H1 (cell line): ENCODE data around the gene VCY. TPM values are rescaled to one million over a fixed set of nuclear protein-coding genes. Genes with fewer than 3 reads are reported as not detected.
"Not testable (repeated sequence)": the region's sequence is repeated elsewhere in the genome, so short reads cannot be mapped to it uniquely, and the experiment has no call there.

ENCODE experiments used
- CTCF ChIA-PET: fragments of 300-600 bp; sonication (Branson Sonifier 250); formaldehyde crosslinking; loops from one replicate; lab custom pipeline; 2021; ENCODE audit not compliant: partially characterized antibody; lab: Charles Lee
- POLR2A ChIA-PET: fragments of 300-600 bp; sonication (Branson Sonifier 250); formaldehyde crosslinking; loops from one replicate; lab custom pipeline; 2021; ENCODE audit warnings: inconsistent platforms; ENCODE audit not compliant: partially characterized antibody; lab: Charles Lee
- DNase-seq, 2 experiments: peaks; one replicate each; pipeline versions ENCODE4 v3.0.0 to v3.0.0-alpha.2; 2010 to 2022; ENCODE audit warnings: low spot score in 2 of 2, low read depth in 1 of 2, mixed read lengths in 1 of 2
- FAIRE-seq: peaks from 2 replicates; lab custom pipeline; 2011; peaks lifted over from hg19 to GRCh38; lab: Jason Lieb, UNC
- H2AFZ ChIP-seq: 2 replicates; pipeline ENCODE4 v1.8.1; 2012; ENCODE audit warnings: low read length, inconsistent platforms
- H2AK5ac ChIP-seq: 2 replicates; pipeline ENCODE4 v1.6.1; 2013; ENCODE audit warnings: low read depth, low read length
- H2BK120ac ChIP-seq: replicated peaks from 2 replicates; pipeline ENCODE3; 2013; ENCODE audit warnings: low read depth, low read length, inconsistent platforms
- H2BK12ac ChIP-seq: 2 replicates; pipeline ENCODE4 v1.6.1; 2013; ENCODE audit warnings: low read depth, low read length
- H2BK15ac ChIP-seq: 2 replicates; pipeline ENCODE4 v1.6.1; 2013; ENCODE audit warnings: low read length
- H2BK20ac ChIP-seq: 2 replicates; pipeline ENCODE4 v1.6.1; 2013; ENCODE audit warnings: low read length
- H2BK5ac ChIP-seq: 2 replicates; pipeline ENCODE4 v1.6.1; 2013; ENCODE audit warnings: low read depth, low read length
- H3K14ac ChIP-seq: 2 replicates; pipeline ENCODE4 v1.6.1; 2013; ENCODE audit warnings: inconsistent platforms; ENCODE audit not compliant: insufficient read length
- H3K18ac ChIP-seq: 2 replicates; pipeline ENCODE4 v1.6.1; 2013; ENCODE audit warnings: low read length; ENCODE audit errors: extremely low read depth
- H3K23ac ChIP-seq: 2 replicates; pipeline ENCODE4 v1.6.1; 2013; ENCODE audit warnings: inconsistent platforms; ENCODE audit not compliant: insufficient read length
- H3K23me2 ChIP-seq: 2 replicates; pipeline ENCODE4 v1.6.1; 2013; ENCODE audit warnings: low read depth, low read length
- H3K27ac ChIP-seq: 2 replicates; pipeline ENCODE4 v1.6.1; 2011; ENCODE audit warnings: low read depth, low read length, inconsistent platforms
- H3K27me3 ChIP-seq, 4 experiments: replicated peaks in 1 of 4; 1 replicate in 1 of 4; 2 replicates in 3 of 4; pipeline versions ENCODE4 v1.6.1 to v1.8.1; 2011 to 2013; ENCODE audit warnings: low read length in 3 of 4, mild to moderate bottlenecking in 3 of 4, inconsistent platforms in 2 of 4, mixed read lengths in 2 of 4, moderate library complexity in 1 of 4; ENCODE audit not compliant: control insufficient read depth in 3 of 4, insufficient read depth in 3 of 4; ENCODE audit errors: extremely low read depth in 1 of 4
- H3K36me3 ChIP-seq, 4 experiments: 2 replicates each; pipeline versions ENCODE4 v1.6.1 to v1.8.1; 2011 to 2013; ENCODE audit warnings: mild to moderate bottlenecking in 4 of 4, low read length in 3 of 4, moderate library complexity in 2 of 4, control low read depth in 1 of 4, inconsistent platforms in 1 of 4; ENCODE audit not compliant: insufficient read depth in 4 of 4, control insufficient read depth in 2 of 4
- H3K4ac ChIP-seq: replicated peaks from 2 replicates; pipeline ENCODE3; 2013; ENCODE audit warnings: low read length, low read depth, mixed read lengths, inconsistent platforms; ENCODE audit not compliant: insufficient read length
- H3K4me1 ChIP-seq, 4 experiments: replicated peaks in 1 of 4; 1 replicate in 1 of 4; 2 replicates in 3 of 4; pipeline versions ENCODE4 v1.6.1 to v1.8.1; 2011 to 2013; ENCODE audit warnings: low read length in 3 of 4, inconsistent platforms in 2 of 4, mixed read lengths in 1 of 4; ENCODE audit not compliant: insufficient read depth in 4 of 4, control insufficient read depth in 3 of 4
- H3K4me2 ChIP-seq, 2 experiments: 2 replicates each; pipeline versions ENCODE4 v1.6.1 to v1.8.1; 2011 to 2013; ENCODE audit warnings: low read depth in 2 of 2, low read length in 2 of 2, control low read depth in 1 of 2, inconsistent platforms in 1 of 2, mild to moderate bottlenecking in 1 of 2; ENCODE audit not compliant: insufficient read depth in 1 of 2
- H3K4me3 ChIP-seq, 4 experiments: fragments of 200-600, 300-600 bp in 1 of 4; sonication (generic), shearing (Covaris generic), sonication (Bioruptor Twin) in 1 of 4; 2 replicates each; pipeline versions ENCODE4 v1.5.1 to v1.8.1; 2011 to 2016; ENCODE audit warnings: low read length in 4 of 4, low read depth in 3 of 4, control low read depth in 2 of 4, inconsistent platforms in 2 of 4, mild to moderate bottlenecking in 2 of 4, mixed read lengths in 1 of 4, moderate library complexity in 1 of 4; ENCODE audit not compliant: insufficient read depth in 2 of 4; ENCODE audit errors: extremely low read depth in 1 of 4
- H3K56ac ChIP-seq: replicated peaks from 2 replicates; pipeline ENCODE3; 2013; ENCODE audit warnings: low read depth, mild to moderate bottlenecking, mixed read lengths, low read length, inconsistent platforms; ENCODE audit not compliant: insufficient read length
- H3K79me1 ChIP-seq: 2 replicates; pipeline ENCODE4 v1.6.1; 2013; ENCODE audit warnings: low read depth, low read length, control low read depth
- H3K79me2 ChIP-seq, 2 experiments: 2 replicates each; pipeline versions ENCODE4 v1.6.1 to v1.8.1; 2012 to 2013; ENCODE audit warnings: low read length in 2 of 2, mild to moderate bottlenecking in 2 of 2, inconsistent platforms in 1 of 2; ENCODE audit not compliant: insufficient read depth in 2 of 2, control insufficient read depth in 1 of 2
- H3K9ac ChIP-seq, 4 experiments: replicated peaks in 1 of 4; 1 replicate in 1 of 4; 2 replicates in 3 of 4; pipeline versions ENCODE4 v1.6.1 to v1.8.1; 2011 to 2013; ENCODE audit warnings: low read depth in 3 of 4, low read length in 3 of 4, control low read depth in 2 of 4, mild to moderate bottlenecking in 2 of 4, moderate library complexity in 2 of 4, inconsistent platforms in 1 of 4; ENCODE audit errors: extremely low read depth in 1 of 4
- H3K9me3 ChIP-seq, 2 experiments: 2 replicates each; pipeline versions ENCODE4 v1.6.1 to v1.8.1; 2012 to 2013; ENCODE audit warnings: mild to moderate bottlenecking in 2 of 2, moderate library complexity in 2 of 2, control low read depth in 1 of 2, inconsistent platforms in 1 of 2, low read depth in 1 of 2, low read length in 1 of 2, mixed read lengths in 1 of 2; ENCODE audit not compliant: insufficient read depth in 2 of 2
- H4K20me1 ChIP-seq, 2 experiments: replicated peaks in 1 of 2; 2 replicates each; pipeline versions ENCODE3 to v1.8.1; 2011 to 2013; ENCODE audit warnings: inconsistent platforms in 2 of 2, low read length in 2 of 2, mild to moderate bottlenecking in 1 of 2; ENCODE audit not compliant: insufficient read depth in 2 of 2, control insufficient read depth in 1 of 2
- H4K5ac ChIP-seq: 2 replicates; pipeline ENCODE4 v1.6.1; 2013; ENCODE audit warnings: low read length, low read depth, mixed read lengths, inconsistent platforms; ENCODE audit not compliant: insufficient read length
- H4K8ac ChIP-seq: 2 replicates; pipeline ENCODE4 v1.8.0; 2013; ENCODE audit warnings: mild to moderate bottlenecking, moderate library complexity, low read length, inconsistent platforms; ENCODE audit not compliant: insufficient read depth; ENCODE audit errors: extremely low read depth
- H4K91ac ChIP-seq: replicated peaks from 2 replicates; pipeline ENCODE3; 2013; ENCODE audit warnings: low read length, mixed read lengths, inconsistent platforms; ENCODE audit not compliant: insufficient read length
- WGBS, 2 experiments: shearing (Covaris generic) in 1 of 2; methylation state at CpG; one replicate each; pipeline versions ENCODE4 v1.1.6 to v1.1.7; 2013 to 2015; ENCODE audit warnings: low lambda C conversion rate in 2 of 2, mixed read lengths in 2 of 2, inconsistent platforms in 1 of 2, low coverage in 1 of 2, missing lambda C conversion rate in 1 of 2; ENCODE audit not compliant: insufficient replicate concordance in 2 of 2, insufficient coverage in 1 of 2, insufficient read length in 1 of 2; ENCODE audit errors: extremely low coverage in 1 of 2, missing lambda C conversion rate in 1 of 2; 5-methylcytosine and 5-hydroxymethylcytosine counted together
- polyA plus RNA-seq, 7 experiments: library from polyadenylated mRNA; depleted of rRNA in 3 of 7; stranded (reverse) in 5 of 7; unstranded in 2 of 7; fragments of >200 nt in 5 of 7; fragments of 200-250 nt in 2 of 7; gene quantifications; 1 replicate in 5 of 7; 2 replicates in 1 of 7; 4 replicates in 1 of 7; pipeline versions ENCODE4 v1.2.1 to v1.2.3, GENCODE V29; 2011 to 2013; ENCODE audit warnings: missing spikeins in 2 of 7, mixed read lengths in 2 of 7
- total RNA-seq: library from RNA; stranded (reverse); fragmentation: NEBNext Ultra II Directional; extraction: Animal tissue kit (Norgen Biotek cat#: 25700); gene quantifications from 2 replicates; pipeline ENCODE4 v1.2.1, GENCODE V29; 2021

VCY gene
- total and polyA plus RNA-seq, 2 of the 8 experiments (the other 6 are each of a cell fraction or from before 2014, with no cell fraction given) = 0.65 TPM; not detected in 1

GRCh38 chrY:14011916-14012315, 25.6 kb upstream of the VCY start:
- H3K4me2 ChIP-seq, H3K23me2 ChIP-seq, H3K79me1 ChIP-seq, H2BK20ac ChIP-seq, H3K14ac ChIP-seq, H4K5ac ChIP-seq, H2BK5ac ChIP-seq, H3K4me3 ChIP-seq, H2BK15ac ChIP-seq, H4K20me1 ChIP-seq, H3K18ac ChIP-seq, H3K4ac ChIP-seq, H3K79me2 ChIP-seq, H2AK5ac ChIP-seq, H2BK12ac ChIP-seq, H4K91ac ChIP-seq, H3K9me3 ChIP-seq, CTCF ChIA-PET, FAIRE-seq, H3K27ac ChIP-seq, DNase-seq, H4K8ac ChIP-seq, H3K36me3 ChIP-seq, POLR2A ChIA-PET, H3K9ac ChIP-seq, H3K56ac ChIP-seq, H2AFZ ChIP-seq, H3K4me1 ChIP-seq, H2BK120ac ChIP-seq, H3K23ac ChIP-seq, H3K27me3 ChIP-seq: not testable (repeated sequence)
- no CpG with 5 or more reads among the region's 2 CpGs for WGBS, 2 experiments

- H2BK20ac ChIP-seq, H2AK5ac ChIP-seq, H3K4ac ChIP-seq, H3K4me2 ChIP-seq, H4K8ac ChIP-seq, H3K18ac ChIP-seq, H3K27me3 ChIP-seq, H2BK5ac ChIP-seq, POLR2A ChIA-PET, H3K79me1 ChIP-seq, FAIRE-seq, H3K9me3 ChIP-seq, H2BK15ac ChIP-seq, H3K27ac ChIP-seq, CTCF ChIA-PET, H4K5ac ChIP-seq, H2BK120ac ChIP-seq, H2AFZ ChIP-seq, H3K56ac ChIP-seq, H3K23ac ChIP-seq, H3K14ac ChIP-seq, H3K4me3 ChIP-seq, H2BK12ac ChIP-seq, H3K23me2 ChIP-seq, H4K91ac ChIP-seq, H4K20me1 ChIP-seq, H3K4me1 ChIP-seq, H3K36me3 ChIP-seq, H3K79me2 ChIP-seq, DNase-seq, H3K9ac ChIP-seq: not testable (repeated sequence)
- WGBS, 2 experiments = 82% methylated on average over 2 of the region's 2 CpGs; no CpG with 5 or more reads in 1 of the 2 experiments
These were observed 43.9 kb downstream of the VCY start for GRCh38 chrY:13942406-13942805.
